RWPE2 (cell line): ENCODE results near the gene KRT84.

ENCODE experiments used
- ATAC-seq: fragments of 200-7000 bp; cut with Tn5 transposase; 3 replicates; pipeline ENCODE4 v1.9.1; 2021; ENCODE audit warnings: low read depth
- DNase-seq: peaks from one replicate; pipeline ENCODE4 v3.0.0-alpha.2; 2020; ENCODE audit warnings: low spot score
- H3K27ac ChIP-seq: fragments of 450-650 bp; 2 replicates; pipeline ENCODE4 v1.5.1; 2017; ENCODE audit warnings: mild to moderate bottlenecking; ENCODE audit not compliant: poor library complexity, severe bottlenecking
- H3K27me3 ChIP-seq: fragments of 250-450 bp; sonication (Bioruptor Pico); 2 replicates; pipeline ENCODE4 v1.5.1; 2021; ENCODE audit warnings: mild to moderate bottlenecking, moderate library complexity; ENCODE audit not compliant: insufficient read depth, poor library complexity, severe bottlenecking
- H3K36me3 ChIP-seq: fragments of 250-450 bp; sonication (Bioruptor Pico); 2 replicates; pipeline ENCODE4 v1.5.1; 2020; ENCODE audit warnings: low read depth, mild to moderate bottlenecking, moderate library complexity
- H3K4me1 ChIP-seq: fragments of 250-450 bp; sonication (Bioruptor Pico); 2 replicates; pipeline ENCODE4 v1.5.1; 2021; ENCODE audit warnings: mild to moderate bottlenecking, moderate library complexity; ENCODE audit not compliant: insufficient read depth, poor library complexity, severe bottlenecking
- H3K4me3 ChIP-seq: fragments of 250-450 bp; sonication (Bioruptor Pico); 2 replicates; pipeline ENCODE4 v1.5.1; 2021; ENCODE audit warnings: mild to moderate bottlenecking, moderate library complexity; ENCODE audit not compliant: severe bottlenecking
- H3K9me3 ChIP-seq: fragments of 250-450 bp; sonication (Bioruptor Pico); 2 replicates; pipeline ENCODE4 v1.5.1; 2021; ENCODE audit warnings: mild to moderate bottlenecking, moderate library complexity; ENCODE audit not compliant: severe bottlenecking
- TF ChIP-seq, protein P1 (sequence below): fragments of 450-650 bp; IDR thresholded peaks from one replicate; pipeline ENCODE4 v1.5.1; 2017; ENCODE audit warnings: mild to moderate bottlenecking, moderate library complexity; ENCODE audit not compliant: poor library complexity, severe bottlenecking

Gene KRT84

DNA sequence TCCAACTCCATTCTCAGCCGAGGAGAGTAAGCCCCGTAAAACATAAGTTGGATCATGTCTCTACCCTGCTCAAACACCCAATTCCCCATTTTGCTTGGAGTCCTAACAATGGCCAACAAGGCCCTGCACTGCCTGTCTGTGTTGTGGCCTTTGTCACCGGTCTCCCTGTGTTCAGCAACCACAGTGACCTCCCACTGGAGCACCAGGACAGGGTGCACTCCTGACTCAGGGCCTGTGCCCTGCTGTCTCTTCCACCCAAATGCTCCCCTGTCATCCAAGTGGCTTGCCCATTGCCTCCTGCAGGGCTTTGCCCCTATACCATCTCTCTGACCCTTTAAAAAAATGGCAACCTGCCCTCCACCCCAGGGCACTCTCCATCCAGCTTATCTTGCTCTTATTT is 13.7 kb downstream of the KRT84 start:
- Histone ChIP-seq H3K36me3 (no peaks in the 10 kb centered on the region), H3K4me3 (no peak overlapping the region), H3K4me1 (no peaks in the 10 kb centered on the region), H3K27me3 (no peaks in the 10 kb centered on the region), H3K9me3 (no peaks in the 10 kb centered on the region), H3K27ac (no peak overlapping the region)
- TF ChIP-seq, protein P1, sequence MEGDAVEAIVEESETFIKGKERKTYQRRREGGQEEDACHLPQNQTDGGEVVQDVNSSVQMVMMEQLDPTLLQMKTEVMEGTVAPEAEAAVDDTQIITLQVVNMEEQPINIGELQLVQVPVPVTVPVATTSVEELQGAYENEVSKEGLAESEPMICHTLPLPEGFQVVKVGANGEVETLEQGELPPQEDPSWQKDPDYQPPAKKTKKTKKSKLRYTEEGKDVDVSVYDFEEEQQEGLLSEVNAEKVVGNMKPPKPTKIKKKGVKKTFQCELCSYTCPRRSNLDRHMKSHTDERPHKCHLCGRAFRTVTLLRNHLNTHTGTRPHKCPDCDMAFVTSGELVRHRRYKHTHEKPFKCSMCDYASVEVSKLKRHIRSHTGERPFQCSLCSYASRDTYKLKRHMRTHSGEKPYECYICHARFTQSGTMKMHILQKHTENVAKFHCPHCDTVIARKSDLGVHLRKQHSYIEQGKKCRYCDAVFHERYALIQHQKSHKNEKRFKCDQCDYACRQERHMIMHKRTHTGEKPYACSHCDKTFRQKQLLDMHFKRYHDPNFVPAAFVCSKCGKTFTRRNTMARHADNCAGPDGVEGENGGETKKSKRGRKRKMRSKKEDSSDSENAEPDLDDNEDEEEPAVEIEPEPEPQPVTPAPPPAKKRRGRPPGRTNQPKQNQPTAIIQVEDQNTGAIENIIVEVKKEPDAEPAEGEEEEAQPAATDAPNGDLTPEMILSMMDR, result no peak
- no peak for ATAC-seq
- DNase-seq, result no peak

- no peak overlapping the region for H3K27ac ChIP-seq
- H3K4me3 ChIP-seq, result no peak overlapping the region
- DNase-seq (no peak), ATAC-seq (no peak)
- no peaks in the 10 kb centered on the region for H3K27me3 ChIP-seq
- no peaks in the 10 kb centered on the region for H3K9me3 ChIP-seq
- H3K4me1 ChIP-seq, result no peaks in the 10 kb centered on the region
- H3K36me3 ChIP-seq, result no peaks in the 10 kb centered on the region
- TF ChIP-seq, protein P1, result no peak
Measured at GRCh38 chr12:52370926-52371608, 14.4 kb downstream of the KRT84 start.

- TF ChIP-seq, protein P1, result no peak
- DNase-seq, result no peak
- no peaks in the 10 kb centered on the region for H3K27me3 ChIP-seq
- H3K27ac ChIP-seq, result no peak overlapping the region
- H3K4me3 ChIP-seq, result no peak overlapping the region
- H3K9me3 ChIP-seq, result no peaks in the 10 kb centered on the region
- H3K4me1 ChIP-seq, result no peaks in the 10 kb centered on the region
- no peaks in the 10 kb centered on the region for H3K36me3 ChIP-seq
- no peak for ATAC-seq
Measured at GRCh38 chr12:52369809-52370208, 15.6 kb downstream of the KRT84 start.

DNA sequence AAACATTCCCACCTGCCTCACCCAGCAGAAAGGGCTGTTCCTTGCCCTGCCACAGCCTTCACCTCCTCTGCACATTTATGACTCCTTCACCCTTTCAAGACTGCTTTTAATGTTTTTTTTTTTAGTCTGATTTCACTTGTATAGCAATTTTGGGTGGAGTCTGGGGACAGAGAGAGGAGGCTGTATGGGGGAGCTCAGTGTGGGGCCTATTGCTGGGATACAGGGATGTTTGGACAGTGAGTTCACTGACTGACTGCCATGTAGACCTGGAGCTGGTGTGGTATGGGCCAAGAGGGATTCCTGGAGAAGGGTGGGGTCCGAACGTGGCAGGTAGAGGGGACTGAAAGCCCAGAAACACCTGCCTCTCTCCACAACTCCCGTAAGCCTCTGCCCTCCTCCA is 16.2 kb downstream of the KRT84 start:
- H3K4me3 ChIP-seq, result no peak overlapping the region
- H3K4me1 ChIP-seq, result no peaks in the 10 kb centered on the region
- no peaks in the 10 kb centered on the region for H3K9me3 ChIP-seq
- no peaks in the 10 kb centered on the region for H3K27me3 ChIP-seq
- TF ChIP-seq, protein P1, result no peak
- no peak overlapping the region for H3K27ac ChIP-seq
- no peak for ATAC-seq
- H3K36me3 ChIP-seq, result no peaks in the 10 kb centered on the region
- DNase-seq, result no peak

- DNase-seq, result no peak
- no peaks in the 10 kb centered on the region for H3K27me3 ChIP-seq
Measured at GRCh38 chr12:52368508-52368907, 16.9 kb downstream of the KRT84 start.

More at GRCh38 chr12:52368508-52368907, 16.9 kb downstream of the KRT84 start:
- Histone ChIP-seq H3K27ac (no peak overlapping the region), H3K4me1 (no peaks in the 10 kb centered on the region), H3K4me3 (no peak overlapping the region), H3K9me3 (no peaks in the 10 kb centered on the region), H3K36me3 (no peaks in the 10 kb centered on the region)
- no peak for ATAC-seq
- TF ChIP-seq, protein P1, result no peak
